HCT116 (cell line): Measurements from ENCODE around the gene MCF2L. TPM values are rescaled to one million over a fixed set of nuclear protein-coding genes. Genes with fewer than 3 reads are reported as not detected.
"Not testable (repeated sequence)": the region's sequence is repeated elsewhere in the genome, so short reads cannot be mapped to it uniquely, and the experiment has no call there.

Experiments
- ATAC-seq: fragments of 200-7000 bp; cut with Tn5 transposase; 2 replicates; pipeline ENCODE4 v1.9.1; 2020; ENCODE audit warnings: mild to moderate bottlenecking, moderate library complexity
- BruUV-seq: library from RNA; stranded (reverse); fragments of 400-500 nt; replicated peaks from 2 replicates; lab custom pipeline; 2021; lab: Mats Ljungman, UMichigan
- CTCF ChIA-PET: fragments of 300-600 bp; sonication (Branson Sonifier 250); formaldehyde crosslinking; loops from one replicate; lab custom pipeline; 2021; ENCODE audit warnings: antibody characterized with exemption; lab: Charles Lee
- POLR2A ChIA-PET: fragments of 300-600, 350-600 bp; sonication (Branson Sonifier 250); formaldehyde crosslinking; loops from one replicate; lab custom pipeline; 2021; ENCODE audit warnings: antibody characterized with exemption; lab: Charles Lee
- RAD21 ChIA-PET, 2 experiments: fragments of 300-600 bp; sonication (Branson Sonifier 250); formaldehyde crosslinking; loops; one replicate each; lab custom pipeline; 2023; ENCODE audit warnings: low total read pairs in 2 of 2; ENCODE audit not compliant: uncharacterized antibody in 2 of 2, unreplicated experiment in 2 of 2, low non-redundant PET in 1 of 2; lab: Charles Lee
- DNase-seq: peaks from one replicate; pipeline ENCODE4 v3.0.0-alpha.2; 2010; ENCODE audit warnings: low read depth, low spot score
- H2AFZ ChIP-seq: fragments of 200-600 bp; shearing (Covaris generic), sonication (generic); 2 replicates; pipeline ENCODE4 v1.6.1; 2017; ENCODE audit warnings: low read depth, mixed run types, mixed read lengths, antibody characterized with exemption, low read length; ENCODE audit not compliant: poor library complexity, severe bottlenecking
- H3K27ac ChIP-seq: 2 replicates; pipeline ENCODE4 v1.5.1; 2012; ENCODE audit warnings: low read depth, low read length
- H3K27me3 ChIP-seq: fragments of 200-600 bp; sonication (generic); 2 replicates; pipeline ENCODE4 v1.6.1; 2016; ENCODE audit warnings: mixed run types, low read length, mixed read lengths; ENCODE audit not compliant: insufficient read depth
- H3K36me3 ChIP-seq, 2 experiments: fragments of 200-500 bp in 1 of 2; fragments of 200-600 bp in 1 of 2; sonication (Bioruptor generic) in 1 of 2; sonication (generic) in 1 of 2; 2 replicates each; pipeline versions ENCODE4 v1.5.1 to v1.6.1; 2014 to 2016; ENCODE audit warnings: low read length in 2 of 2, inconsistent platforms in 1 of 2, mixed read lengths in 1 of 2, mixed run types in 1 of 2; ENCODE audit not compliant: insufficient read depth in 2 of 2, control insufficient read depth in 1 of 2
- H3K4me1 ChIP-seq, 2 experiments: fragments of 200-600 bp in 1 of 2; sonication (generic) in 1 of 2; 2 replicates each; pipeline versions ENCODE4 v1.5.1 to v1.6.1; 2012 to 2017; ENCODE audit warnings: low read length in 2 of 2, inconsistent platforms in 1 of 2, mild to moderate bottlenecking in 1 of 2, mixed read lengths in 1 of 2, mixed run types in 1 of 2, moderate library complexity in 1 of 2; ENCODE audit not compliant: insufficient read depth in 2 of 2, control insufficient read depth in 1 of 2
- H3K4me2 ChIP-seq: fragments of 200-600 bp; sonication (generic); 2 replicates; pipeline ENCODE4 v1.6.1; 2017; ENCODE audit warnings: mixed run types, low read length, mixed read lengths
- H3K4me3 ChIP-seq, 2 experiments: fragments of 200-600 bp in 1 of 2; sonication (generic) in 1 of 2; replicated peaks in 1 of 2; 2 replicates each; pipeline ENCODE4 v1.5.1; 2011 to 2016; ENCODE audit warnings: low read length in 2 of 2, control low read depth in 1 of 2, low read depth in 1 of 2, mild to moderate bottlenecking in 1 of 2, mixed read lengths in 1 of 2, mixed run types in 1 of 2
- H3K79me2 ChIP-seq: fragments of 200-600 bp; sonication (generic); 2 replicates; pipeline ENCODE4 v1.6.1; 2017; ENCODE audit warnings: mild to moderate bottlenecking, mixed run types, low read length, moderate library complexity, mixed read lengths; ENCODE audit not compliant: insufficient read depth
- H3K9ac ChIP-seq: fragments of 200-600 bp; sonication (generic); 2 replicates; pipeline ENCODE4 v1.6.1; 2016; ENCODE audit warnings: low read length, mixed read lengths
- H3K9me2 ChIP-seq: fragments of 200-600 bp; sonication (generic), shearing (Covaris generic); 2 replicates; pipeline ENCODE4 v1.6.1; 2017; ENCODE audit warnings: mixed run types, mild to moderate bottlenecking, moderate library complexity; ENCODE audit not compliant: insufficient read depth
- H3K9me3 ChIP-seq, 2 experiments: fragments of 200-500 bp in 1 of 2; fragments of 200-600 bp in 1 of 2; sonication (Bioruptor generic) in 1 of 2; sonication (generic) in 1 of 2; 2 replicates each; pipeline ENCODE4 v1.6.1; 2014 to 2017; ENCODE audit warnings: low read length in 2 of 2, mixed read lengths in 2 of 2, inconsistent platforms in 1 of 2, low read depth in 1 of 2, mild to moderate bottlenecking in 1 of 2, mixed run types in 1 of 2, moderate library complexity in 1 of 2; ENCODE audit not compliant: control insufficient read depth in 1 of 2, insufficient read depth in 1 of 2
- H4K20me1 ChIP-seq: fragments of 200-600 bp; sonication (generic), shearing (Covaris generic); 2 replicates; pipeline ENCODE4 v1.6.1; 2017; ENCODE audit warnings: mixed run types, mild to moderate bottlenecking, moderate library complexity; ENCODE audit not compliant: insufficient read depth
- ATF3 ChIP-seq: IDR thresholded peaks from 2 replicates; pipeline ENCODE4 v1.6.1; 2012
- CBX3 ChIP-seq: IDR thresholded peaks from 2 replicates; pipeline ENCODE4 v1.6.1; 2012; ENCODE audit warnings: low read depth
- CTCF ChIP-seq, 3 experiments: fragments of 200-600 bp in 1 of 3; sonication (generic) in 1 of 3; IDR thresholded peaks in 2 of 3; conservative IDR thresholded peaks in 1 of 3; 2 replicates each; pipeline ENCODE4 v1.5.1; 2012 to 2017; ENCODE audit warnings: low read depth in 2 of 3, low read length in 2 of 3, antibody characterized with exemption in 1 of 3, borderline replicate concordance in 1 of 3, control low read depth in 1 of 3, mild to moderate bottlenecking in 1 of 3, mixed read lengths in 1 of 3, mixed run types in 1 of 3, moderate library complexity in 1 of 3; ENCODE audit not compliant: insufficient read depth in 1 of 3
- EGR1 ChIP-seq: IDR thresholded peaks from 2 replicates; pipeline ENCODE4 v1.6.1; 2012; ENCODE audit warnings: low read depth
- EZH2 ChIP-seq: fragments of 200-600 bp; sonication (generic); IDR thresholded peaks from 2 replicates; pipeline ENCODE4 v1.6.1; 2017; ENCODE audit warnings: antibody characterized with exemption, mixed run types
- FOSL1 ChIP-seq: IDR thresholded peaks from 2 replicates; pipeline ENCODE4 v1.6.1; 2012; ENCODE audit warnings: low read depth
- POLR2A ChIP-seq: IDR thresholded peaks from 2 replicates; pipeline ENCODE4 v1.7.0; 2011; ENCODE audit warnings: borderline replicate concordance; ENCODE audit not compliant: insufficient read depth, insufficient read length; ENCODE audit errors: extremely low read depth
- REST ChIP-seq: IDR thresholded peaks from 2 replicates; pipeline ENCODE4 v1.6.1; 2012; ENCODE audit warnings: low read depth
- SIN3A ChIP-seq: IDR thresholded peaks from 2 replicates; pipeline ENCODE4 v1.6.1; 2012; ENCODE audit warnings: low read depth
- SRF ChIP-seq: IDR thresholded peaks from 2 replicates; pipeline ENCODE4 v1.6.1; 2012; ENCODE audit warnings: low read depth
- TCF7L2 ChIP-seq: IDR thresholded peaks from 2 replicates; pipeline ENCODE4 v1.7.0; 2011; ENCODE audit warnings: borderline replicate concordance, inconsistent platforms; ENCODE audit not compliant: insufficient read depth, insufficient read length; ENCODE audit errors: extremely low read depth
- ZNF274 ChIP-seq: fragments of 200-500 bp; sonication (Bioruptor generic); IDR thresholded peaks from 2 replicates; pipeline ENCODE4 v1.6.1; 2014; ENCODE audit warnings: mild to moderate bottlenecking, low read depth, low read length, inconsistent platforms
- intact Hi-C: fragments of 100-400 bp; cut with micrococcal nuclease; formaldehyde crosslinking; loops from 2 replicates; pipeline ENCODE4 v1.10.0; 2022
- total RNA-seq: library from RNA; stranded (reverse); gene quantifications from one replicate; pipeline ENCODE4 v1.2.1, GENCODE V29; 2021; ENCODE audit not compliant: unreplicated experiment

Gene MCF2L
- total RNA-seq, 1 experiment from 2014 or later = 19.3 TPM

DNA sequence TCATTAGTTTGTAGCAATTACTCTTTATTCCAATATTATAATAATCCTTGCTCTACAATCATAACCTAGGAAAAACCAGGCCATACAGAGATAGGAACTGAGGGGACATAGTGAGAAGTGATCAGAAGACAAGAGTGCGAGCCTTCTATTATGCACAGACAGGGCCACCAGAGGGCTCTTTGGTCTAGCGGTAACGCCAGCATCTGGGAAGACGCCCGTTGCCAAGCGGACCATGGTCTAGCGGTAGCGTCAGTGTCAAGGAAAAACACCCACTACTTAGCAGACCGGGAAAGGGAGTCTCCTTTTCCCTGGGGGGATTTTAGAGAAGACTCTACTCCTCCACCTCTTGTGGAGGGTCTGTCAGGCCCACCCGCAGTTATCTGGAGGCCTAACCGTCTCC, 27.2 kb upstream of the MCF2L start:
- TF ChIP-seq CTCF (IDR thresholded peaks at IDR 0.05 in 2 of 3, conservative IDR thresholded peaks at IDR 0.05 in 1 of 3; ENCODE audit: borderline replicate concordance in 1 of 3, insufficient read depth in 1 of 3, low read depth in 2 of 3, low read length in 2 of 3) = 0 out of 6 replicates have a peak, but pooled peaks of 1 of the 3 experiments have one; percentile 9
- H3K9ac ChIP-seq, H3K27ac ChIP-seq, H3K27me3 ChIP-seq, ATAC-seq, RAD21 ChIA-PET, H3K4me3 ChIP-seq, H3K9me2 ChIP-seq, POLR2A ChIA-PET, H3K36me3 ChIP-seq, H4K20me1 ChIP-seq, H2AFZ ChIP-seq, BruUV-seq, H3K9me3 ChIP-seq, H3K4me2 ChIP-seq, DNase-seq, H3K79me2 ChIP-seq: not testable (repeated sequence)
- intact Hi-C loops = loop anchor here (1.0 to 2.0 kb wide), 3 partner anchors 88 to 507 kb away; no protein-coding TSS in a partner anchor
- CTCF ChIA-PET = interaction anchor here (1.7 kb wide), 1 partner anchor 11 kb away, joined by 4 read pairs; no protein-coding TSS in a partner anchor
- H3K4me1 ChIP-seq = peaks cover 4 to 16% of the 10 kb centered on the region in 2 experiments; a peak in 3 of 4 replicates

DNA sequence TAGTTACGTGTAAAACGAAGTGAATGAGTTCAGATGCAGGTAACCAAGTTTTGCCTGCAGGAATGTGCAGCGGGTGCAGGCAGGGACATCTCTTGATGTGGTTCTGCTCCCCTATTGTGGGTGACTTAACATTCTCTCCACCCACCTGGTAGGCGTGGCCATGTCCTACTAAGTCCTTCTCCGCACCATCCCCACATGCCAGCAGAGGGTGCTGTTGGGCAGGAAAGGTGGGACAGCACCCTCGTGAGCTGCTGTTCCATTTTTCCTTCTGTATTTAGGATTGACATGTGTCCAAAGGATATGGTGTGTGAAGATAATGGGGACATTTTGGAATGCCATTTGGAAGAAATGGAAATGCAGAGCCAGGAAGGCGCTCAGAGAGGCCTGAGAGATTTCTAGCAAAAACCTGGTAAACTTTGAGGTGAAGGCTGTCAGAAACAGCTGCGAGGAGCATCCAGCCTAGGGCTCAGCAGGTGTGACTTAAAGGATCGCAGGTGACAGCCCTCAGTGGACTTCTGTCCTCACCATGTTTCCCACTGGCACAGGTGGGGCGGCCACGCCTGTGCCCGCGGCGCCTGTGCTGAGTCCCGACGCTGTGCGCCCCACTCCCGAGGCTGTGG, 26.2 kb upstream of the MCF2L start:
- ATAC-seq = peak; percentile 94
- intact Hi-C loops = loop anchor here (1.0 to 2.0 kb wide), 3 partner anchors 87 to 506 kb away; no protein-coding TSS in a partner anchor
- no TSS peak for BruUV-seq
- peak; percentile 91 for DNase-seq
- Histone ChIP-seq H3K36me3 (no peaks in the 10 kb centered on the region), H3K4me3 (peak overlapping the region; percentile 43 to 63), H3K79me2 (no peaks in the 10 kb centered on the region), H3K27ac (peak overlapping the region; percentile 18; the same call in 1 of the 2 replicates), H3K9ac (peak overlapping the region; percentile 48), H3K4me2 (peak overlapping the region; percentile 92), H2AFZ (no peak overlapping the region), H3K27me3 (no peaks in the 10 kb centered on the region), H4K20me1 (no peaks in the 10 kb centered on the region), H3K9me3 (0 out of 4 replicates have a peak, but pooled peaks cover 0 to under 1% of the 10 kb centered on the region in 2 experiments), H3K4me1 (peaks cover 4 to 16% of the 10 kb centered on the region in 2 experiments; a peak in 3 of 4 replicates), H3K9me2 (no peaks in the 10 kb centered on the region)
- CTCF ChIA-PET = interaction anchor here (0.8 to 2.3 kb wide), 13 partner anchors 10 to 508 kb away, joined by 3 to 20 read pairs (median 4); no protein-coding TSS in a partner anchor
- POLR2A ChIA-PET = no interaction called here
- RAD21 ChIA-PET = interaction anchor here in 1 of 2 experiments (0.6 kb wide), 1 partner anchor 355 kb away, joined by 3 read pairs; no protein-coding TSS in a partner anchor
- TF ChIP-seq TCF7L2 = peak; percentile 44
- TF ChIP-seq ZNF274 = no peak
- no peak for TF ChIP-seq ATF3
- TF ChIP-seq SIN3A = 0 out of 2 replicates have a peak, but pooled peaks have one; percentile 15
- no peak for TF ChIP-seq SRF
- TF ChIP-seq REST = no peak
- TF ChIP-seq FOSL1 = no peak
- no peak for TF ChIP-seq EZH2
- TF ChIP-seq CBX3 = peak; percentile 26; the same call in 1 of the 2 replicates
- no peak for TF ChIP-seq POLR2A
- TF ChIP-seq EGR1 = 0 out of 2 replicates have a peak, but pooled peaks have one; percentile 39
